Central memory CD8-positive, alpha-beta T cell (primary cell): ENCODE data around the gene WNK3.

Experiments
- ATAC-seq: fragments of 150-1000 bp; cut with Tn5 transposase; replicated peaks from 2 replicates; pipeline ENCODE4 v1.10.0; 2022; ENCODE audit warnings: mild to moderate bottlenecking, moderate FRiP score, moderate number of reproducible peaks; ENCODE audit not compliant: poor library complexity, severe bottlenecking; ENCODE audit errors: extremely low read depth
- DNase-seq, 2 donors: peaks; one replicate each; pipeline ENCODE4 v3.0.0; 2021; ENCODE audit warnings: low spot score in 2 of 2
- H3K27ac Mint-ChIP-seq: one replicate; pipeline ENCODE4 v1.8.0; 2022; ENCODE audit warnings: low read depth, mild to moderate bottlenecking, moderate library complexity, mixed read lengths
- H3K27me3 Mint-ChIP-seq: one replicate; pipeline ENCODE4 v1.8.0; 2022; ENCODE audit warnings: mixed read lengths
- H3K36me3 Mint-ChIP-seq: one replicate; pipeline ENCODE4 v1.8.0; 2022; ENCODE audit warnings: mild to moderate bottlenecking, moderate library complexity, mixed read lengths; ENCODE audit not compliant: insufficient read depth
- H3K4me1 Mint-ChIP-seq: one replicate; pipeline ENCODE4 v1.8.0; 2022; ENCODE audit warnings: mixed read lengths
- H3K4me3 Mint-ChIP-seq: one replicate; pipeline ENCODE4 v1.8.0; 2022; ENCODE audit warnings: mild to moderate bottlenecking, moderate library complexity, mixed read lengths
- H3K9me3 Mint-ChIP-seq: one replicate; pipeline ENCODE4 v1.8.0; 2022; ENCODE audit warnings: mixed read lengths

Gene WNK3

DNA sequence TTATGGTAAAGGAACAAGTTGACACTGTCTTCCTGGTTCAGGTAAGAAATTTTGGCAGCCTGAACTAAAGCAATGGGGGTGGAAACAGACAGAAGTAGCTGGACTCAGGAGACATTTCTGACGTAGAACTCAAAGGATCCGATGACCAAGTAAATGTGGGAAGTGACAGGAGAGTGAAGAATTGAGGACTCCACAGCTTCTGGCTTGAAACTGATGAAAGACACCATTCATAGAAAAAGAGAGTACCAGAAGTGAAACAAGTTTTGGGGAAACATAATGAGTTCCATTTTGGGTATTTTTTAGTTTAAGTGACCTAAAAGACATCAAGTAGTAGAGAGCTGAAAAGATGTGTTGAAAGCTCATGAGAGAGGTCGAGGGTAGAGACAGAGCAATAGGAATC lies 180.5 kb downstream of the WNK3 start:
- DNase-seq (no peak), ATAC-seq (no peak)
- peaks cover 5% of the 10 kb centered on the region for H3K36me3 Mint-ChIP-seq
- peaks cover 51% of the 10 kb centered on the region for H3K4me1 Mint-ChIP-seq
- H3K27me3 Mint-ChIP-seq, result no peaks in the 10 kb centered on the region
- no peak overlapping the region for H3K27ac Mint-ChIP-seq
- H3K9me3 Mint-ChIP-seq, result no peaks in the 10 kb centered on the region
- H3K4me3 Mint-ChIP-seq, result no peak overlapping the region

DNA sequence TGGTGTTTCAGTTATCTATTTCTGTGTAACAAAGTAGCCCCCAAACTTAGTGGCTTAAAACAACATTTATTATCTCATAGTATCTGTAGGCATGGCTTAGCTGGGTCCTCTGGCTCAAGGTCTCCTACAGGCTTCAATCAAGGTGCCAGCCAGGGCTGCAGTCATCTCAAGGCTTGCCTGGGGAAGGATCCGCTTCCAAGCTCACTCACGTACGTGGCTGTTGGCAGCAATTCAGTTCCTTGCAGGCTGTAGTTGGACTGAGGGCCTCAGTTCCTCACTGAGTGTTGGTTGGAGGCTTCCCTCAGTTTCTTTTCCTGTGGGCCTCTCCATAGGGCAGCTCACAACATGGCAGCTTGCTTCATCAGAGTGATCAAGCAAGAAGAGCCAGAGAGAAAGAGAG lies 184.1 kb downstream of the WNK3 start:
- peaks cover 5% of the 10 kb centered on the region for H3K36me3 Mint-ChIP-seq
- no peaks in the 10 kb centered on the region for H3K27me3 Mint-ChIP-seq
- ATAC-seq (no peak), DNase-seq (no peak)
- H3K4me1 Mint-ChIP-seq, result peaks cover 17% of the 10 kb centered on the region
- H3K27ac Mint-ChIP-seq, result no peak overlapping the region
- no peak overlapping the region for H3K4me3 Mint-ChIP-seq
- H3K9me3 Mint-ChIP-seq, result no peaks in the 10 kb centered on the region

DNA sequence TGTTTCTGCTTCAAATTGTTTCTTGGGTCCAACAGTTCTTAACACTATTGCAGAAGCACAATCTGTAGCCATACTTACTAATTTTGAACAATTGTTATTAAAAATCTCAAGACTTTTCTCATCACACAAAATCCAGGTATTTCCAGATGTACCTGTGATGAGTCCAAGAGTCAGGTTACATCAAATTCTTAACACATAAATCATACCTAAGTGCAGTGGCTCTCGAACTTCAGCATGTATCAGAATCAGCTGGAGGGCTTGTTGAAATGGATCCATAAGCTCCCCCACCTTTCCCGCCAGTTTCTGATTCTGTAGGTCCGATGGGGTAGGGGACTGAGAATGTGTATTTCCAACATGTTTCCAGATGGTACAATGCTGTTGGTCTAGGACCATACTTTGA lies 185.4 kb downstream of the WNK3 start:
- Mint-ChIP-seq H3K27me3 (no peaks in the 10 kb centered on the region), H3K4me3 (no peak overlapping the region), H3K4me1 (peaks cover 10% of the 10 kb centered on the region), H3K36me3 (peaks cover 2% of the 10 kb centered on the region), H3K9me3 (no peaks in the 10 kb centered on the region), H3K27ac (no peak overlapping the region)
- ATAC-seq, result no peak
- no peak for DNase-seq

DNA sequence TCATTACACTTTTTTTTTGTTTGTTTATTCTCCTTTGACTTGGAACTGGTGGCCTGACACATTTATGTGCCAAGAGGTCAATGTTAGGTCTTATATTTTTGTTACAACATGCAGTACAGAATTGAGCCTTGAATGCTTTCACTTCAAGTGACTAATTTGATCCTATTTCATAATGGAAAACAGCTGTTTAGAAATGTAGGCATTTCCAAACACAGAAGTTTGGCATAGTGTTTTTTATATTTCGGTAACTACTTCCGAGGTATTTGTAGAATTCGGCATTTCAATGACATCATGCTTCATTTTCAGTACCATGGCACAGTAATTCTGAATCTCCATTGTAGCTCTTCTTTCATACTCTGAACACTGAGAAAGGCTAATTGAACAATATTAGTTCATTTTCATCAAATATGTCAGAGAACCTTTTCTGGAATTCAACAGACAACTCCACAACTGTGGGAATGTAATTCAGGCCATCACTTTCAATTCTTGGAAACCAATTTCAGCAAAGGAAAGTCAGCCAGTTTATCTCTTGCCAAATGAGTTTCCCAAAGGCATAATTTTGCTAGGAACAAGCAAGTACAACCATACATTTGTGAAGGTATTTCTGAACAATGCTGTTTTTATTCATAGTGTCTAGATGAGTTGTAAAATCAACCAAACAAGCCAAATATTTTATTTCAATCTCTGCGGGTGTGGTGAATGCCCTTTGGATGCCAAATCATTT lies 186.2 kb downstream of the WNK3 start:
- ATAC-seq, result no peak
- no peak overlapping the region for H3K4me3 Mint-ChIP-seq
- no peak overlapping the region for H3K27ac Mint-ChIP-seq
- DNase-seq, result no peak
- H3K27me3 Mint-ChIP-seq, result no peaks in the 10 kb centered on the region
- peaks cover 2% of the 10 kb centered on the region for H3K36me3 Mint-ChIP-seq
- peaks cover 2% of the 10 kb centered on the region for H3K4me1 Mint-ChIP-seq
- H3K9me3 Mint-ChIP-seq, result no peaks in the 10 kb centered on the region

DNA sequence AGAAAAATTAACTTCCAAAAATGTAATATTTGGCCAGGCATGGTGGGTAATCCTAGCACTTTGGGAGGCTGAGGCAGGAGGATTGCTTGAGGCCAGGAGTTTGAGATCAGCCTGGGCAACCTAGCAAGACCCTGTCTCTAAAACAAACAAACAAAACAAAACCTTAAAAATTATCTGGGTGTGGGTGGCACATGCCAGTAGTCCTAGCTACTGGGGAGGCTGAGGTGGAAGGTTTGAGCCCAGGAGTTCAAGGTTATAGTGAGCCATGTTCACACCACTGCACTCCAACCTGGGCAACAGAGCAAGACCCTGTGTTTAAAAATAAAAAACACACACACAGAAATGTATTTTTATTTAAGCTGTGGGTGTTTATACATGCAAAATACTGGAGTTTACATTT lies 186.8 kb downstream of the WNK3 start:
- H3K36me3 Mint-ChIP-seq, result peaks cover 2% of the 10 kb centered on the region
- no peak overlapping the region for H3K4me3 Mint-ChIP-seq
- no peaks in the 10 kb centered on the region for H3K9me3 Mint-ChIP-seq
- ATAC-seq (no peak), DNase-seq (no peak)
- no peaks in the 10 kb centered on the region for H3K4me1 Mint-ChIP-seq
- no peaks in the 10 kb centered on the region for H3K27me3 Mint-ChIP-seq
- no peak overlapping the region for H3K27ac Mint-ChIP-seq

DNA sequence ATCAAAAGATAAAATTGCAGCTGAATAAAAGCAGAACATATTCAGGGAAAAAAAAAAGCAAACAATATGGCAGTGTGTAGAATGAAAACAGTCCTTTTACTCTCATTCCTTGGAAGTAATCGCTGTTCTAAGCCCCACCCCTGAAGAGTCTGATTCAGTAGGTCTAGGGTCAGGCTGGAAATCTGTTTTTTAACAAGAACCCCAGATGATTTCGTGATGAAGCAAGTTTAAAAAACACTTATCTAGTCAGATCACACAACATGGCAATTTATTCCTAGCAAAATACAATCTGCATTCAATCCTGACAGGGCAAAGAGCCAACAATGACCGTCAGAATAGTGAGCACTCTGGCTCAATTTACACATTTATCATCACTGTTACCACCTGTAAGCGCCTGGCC lies 190.9 kb downstream of the WNK3 start:
- Mint-ChIP-seq H3K36me3 (no peaks in the 10 kb centered on the region), H3K27me3 (no peaks in the 10 kb centered on the region), H3K4me1 (no peaks in the 10 kb centered on the region), H3K4me3 (no peak overlapping the region), H3K27ac (no peak overlapping the region), H3K9me3 (no peaks in the 10 kb centered on the region)
- no peak for DNase-seq
- no peak for ATAC-seq

DNA sequence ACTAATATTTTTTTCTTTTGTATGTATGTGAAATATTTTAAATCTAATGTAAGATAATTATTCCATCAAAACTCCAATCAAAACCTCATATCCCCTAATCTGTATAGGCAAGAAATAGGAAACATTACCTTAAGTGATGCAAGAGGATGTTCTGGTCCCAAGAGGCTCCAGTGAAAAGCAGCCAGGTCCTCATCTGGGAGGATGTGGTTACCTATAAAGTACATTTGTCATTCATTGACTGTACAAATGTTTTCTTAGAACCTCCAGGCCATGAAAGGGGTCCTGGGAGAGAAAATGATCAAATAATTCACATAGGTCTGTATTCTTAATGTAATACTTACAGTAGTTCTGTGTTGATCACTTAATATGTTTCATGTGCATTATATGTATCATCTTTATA lies 200.3 kb downstream of the WNK3 start:
- Mint-ChIP-seq H3K4me1 (no peaks in the 10 kb centered on the region), H3K9me3 (no peaks in the 10 kb centered on the region), H3K27me3 (no peaks in the 10 kb centered on the region), H3K27ac (no peak overlapping the region), H3K4me3 (no peak overlapping the region), H3K36me3 (peaks cover 12% of the 10 kb centered on the region)
- DNase-seq (no peak), ATAC-seq (no peak)
